Measurements from ENCODE around the gene SCYGR4. TPM values are rescaled to one million over a fixed set of nuclear protein-coding genes. Genes with fewer than 3 reads are reported as not detected.

The SCYGR4 gene
- total RNA-seq, 1 experiment from 2014 or later: not detected

DNA sequence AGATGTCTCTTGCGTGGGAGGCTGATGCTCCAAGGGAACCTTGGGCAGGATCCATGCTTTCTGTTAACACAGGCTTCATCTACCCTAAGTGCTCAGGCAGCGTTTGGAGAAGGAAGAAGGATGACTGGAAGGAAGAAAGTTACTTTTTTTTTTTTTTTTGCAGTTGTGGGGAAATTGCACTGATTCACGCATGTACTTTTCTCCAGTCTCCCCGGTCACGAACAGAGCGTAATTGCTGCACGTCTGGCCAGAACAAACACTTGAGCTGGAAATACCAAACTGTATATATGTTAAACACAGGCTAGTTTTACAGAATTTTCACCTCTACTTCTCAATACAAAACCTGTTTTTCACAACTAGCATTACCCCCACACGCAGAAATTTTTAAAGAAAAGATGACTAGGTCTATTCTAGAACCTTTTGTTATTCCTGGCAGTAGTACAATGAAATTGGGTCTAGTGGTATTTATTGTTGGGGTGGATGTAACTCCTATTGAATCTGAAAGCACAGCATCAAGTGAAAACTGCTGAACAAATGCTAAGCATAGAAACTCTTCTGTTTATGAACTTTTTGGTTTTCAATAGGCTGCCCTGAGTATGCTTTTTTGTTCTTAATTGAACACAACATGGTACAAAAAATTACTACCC, 40.0 kb downstream of the SCYGR4 start:
- peaks cover 9% of the 10 kb centered on the region for H3K9me3 Mint-ChIP-seq (ENCODE audit: unreplicated experiment)
- peaks cover 19% of the 10 kb centered on the region for H3K4me1 Mint-ChIP-seq (ENCODE audit: low read depth, unreplicated experiment)
- no peaks in the 10 kb centered on the region for H3K9me3 ChIP-seq
- H3K27me3 ChIP-seq (replicated peaks; ENCODE audit: control insufficient read depth, insufficient read depth, low read length): no peaks in the 10 kb centered on the region
- CTCF ChIA-PET: interaction anchor here (0.7 to 2.8 kb wide), 5 partner anchors 13 to 136 kb away, joined by 3 to 48 read pairs (median 8); no protein-coding TSS in a partner anchor
- H3K4me3 ChIP-seq (ENCODE audit: low read depth, low read length): no peak overlapping the region
- intact Hi-C loops (cut with micrococcal nuclease; ENCODE audit: unreplicated experiment): loop anchor here (5.0 kb wide), 3 partner anchors 45 to 250 kb away; no protein-coding TSS in a partner anchor
- peaks cover 11% of the 10 kb centered on the region for H3K4me1 ChIP-seq
- DNase-seq: no peak
- BruUV-seq (replicated peaks): no TSS peak
- POLR2A ChIA-PET: interaction anchor here (0.7 kb wide), 1 partner anchor 13 kb away, joined by 3 read pairs; no protein-coding TSS in a partner anchor
- H3K36me3 Mint-ChIP-seq (ENCODE audit: insufficient read depth, unreplicated experiment): peaks cover 10% of the 10 kb centered on the region
- TF ChIP-seq CTCF (IDR thresholded peaks at IDR 0.05; ENCODE audit: insufficient read depth in 1 of 2, low read depth in 1 of 2, low read length in 1 of 2, severe bottlenecking in 1 of 2, unreplicated experiment in 1 of 2): no peak
- no peaks in the 10 kb centered on the region for H3K27me3 Mint-ChIP-seq (ENCODE audit: insufficient read depth, unreplicated experiment)
- H3K36me3 ChIP-seq (ENCODE audit: control insufficient read depth, insufficient read depth, low read length): no peaks in the 10 kb centered on the region
- no peak overlapping the region for H3K4me3 Mint-ChIP-seq (ENCODE audit: unreplicated experiment)
- no peak overlapping the region for H3K27ac Mint-ChIP-seq (ENCODE audit: unreplicated experiment)

GRCh38 chr2:227661025-227661649, 43.8 kb downstream of the SCYGR4 start:
- H3K27me3 ChIP-seq (replicated peaks; ENCODE audit: control insufficient read depth, insufficient read depth, low read length): no peaks in the 10 kb centered on the region
- no peaks in the 10 kb centered on the region for H3K36me3 ChIP-seq (ENCODE audit: control insufficient read depth, insufficient read depth, low read length)
- ChIA-PET CTCF (no interaction called here), POLR2A (no interaction called here)
- Mint-ChIP-seq H3K27me3 (ENCODE audit: insufficient read depth, unreplicated experiment) (no peaks in the 10 kb centered on the region), H3K36me3 (ENCODE audit: insufficient read depth, unreplicated experiment) (no peaks in the 10 kb centered on the region), H3K27ac (ENCODE audit: unreplicated experiment) (no peak overlapping the region), H3K4me1 (ENCODE audit: low read depth, unreplicated experiment) (peaks cover 7% of the 10 kb centered on the region), H3K9me3 (ENCODE audit: unreplicated experiment) (no peaks in the 10 kb centered on the region), H3K4me3 (ENCODE audit: unreplicated experiment) (no peak overlapping the region)
- DNase-seq: no peak
- H3K9me3 ChIP-seq: no peaks in the 10 kb centered on the region
- no peak overlapping the region for H3K4me3 ChIP-seq (ENCODE audit: low read depth, low read length)
- intact Hi-C loops (cut with micrococcal nuclease; ENCODE audit: unreplicated experiment): no loop called here
- TF ChIP-seq CTCF (IDR thresholded peaks at IDR 0.05; ENCODE audit: insufficient read depth in 1 of 2, low read depth in 1 of 2, low read length in 1 of 2, severe bottlenecking in 1 of 2, unreplicated experiment in 1 of 2): no peak
- BruUV-seq (replicated peaks): no TSS peak
- no peaks in the 10 kb centered on the region for H3K4me1 ChIP-seq

DNA sequence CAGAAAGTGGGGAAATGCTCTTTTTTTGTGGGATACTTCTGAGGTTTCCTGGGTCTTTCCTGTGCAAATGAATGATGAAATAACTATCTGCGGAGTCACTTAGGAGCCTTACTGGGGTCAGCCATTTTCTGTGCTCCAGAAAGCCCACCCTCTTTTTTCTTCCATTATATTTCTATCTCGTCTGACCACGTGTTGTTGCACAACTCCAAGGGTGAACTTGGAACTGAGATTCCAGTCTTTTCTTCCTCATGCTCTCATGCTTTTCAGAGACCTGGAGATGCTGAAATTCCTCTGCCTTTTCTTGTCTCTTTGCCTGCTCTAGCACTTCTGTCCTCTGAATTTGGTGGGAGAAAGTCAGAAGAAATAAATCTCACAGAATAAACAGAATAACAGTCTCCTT, 44.5 kb downstream of the SCYGR4 start:
- no TSS peak for BruUV-seq (replicated peaks)

More for the DNA sequence above, 44.5 kb downstream of the SCYGR4 start:
- peaks cover 7% of the 10 kb centered on the region for H3K4me1 Mint-ChIP-seq (ENCODE audit: low read depth, unreplicated experiment)
- DNase-seq: no peak
- H3K9me3 Mint-ChIP-seq (ENCODE audit: unreplicated experiment): no peaks in the 10 kb centered on the region
- TF ChIP-seq CTCF (IDR thresholded peaks at IDR 0.05; ENCODE audit: insufficient read depth in 1 of 2, low read depth in 1 of 2, low read length in 1 of 2, severe bottlenecking in 1 of 2, unreplicated experiment in 1 of 2): no peak
- Histone ChIP-seq H3K36me3 (ENCODE audit: control insufficient read depth, insufficient read depth, low read length) (no peaks in the 10 kb centered on the region), H3K4me1 (no peaks in the 10 kb centered on the region), H3K27me3 (replicated peaks; ENCODE audit: control insufficient read depth, insufficient read depth, low read length) (no peaks in the 10 kb centered on the region), H3K4me3 (ENCODE audit: low read depth, low read length) (no peak overlapping the region), H3K9me3 (no peaks in the 10 kb centered on the region)
- ChIA-PET CTCF (no interaction called here), POLR2A (no interaction called here)
- H3K27ac Mint-ChIP-seq (ENCODE audit: unreplicated experiment): no peak overlapping the region
- H3K4me3 Mint-ChIP-seq (ENCODE audit: unreplicated experiment): no peak overlapping the region
- H3K27me3 Mint-ChIP-seq (ENCODE audit: insufficient read depth, unreplicated experiment): no peaks in the 10 kb centered on the region
- intact Hi-C loops (cut with micrococcal nuclease; ENCODE audit: unreplicated experiment): no loop called here
- no peaks in the 10 kb centered on the region for H3K36me3 Mint-ChIP-seq (ENCODE audit: insufficient read depth, unreplicated experiment)

All from Caco-2 (cell line).